GM11168 (cell line): ENCODE results near the gene HBS1L.
"Not testable (repeated sequence)": the region's sequence is repeated elsewhere in the genome, so short reads cannot be mapped to it uniquely, and the experiment has no call there.

Source experiments
- in situ Hi-C: fragments of 300-500 bp; cut with MboI; formaldehyde crosslinking; loops from one replicate; pipeline ENCODE4 v1.12.0; 2022; ENCODE audit warnings: low sequenced_read_pairs; ENCODE audit not compliant: unreplicated experiment

HBS1L gene

GRCh38 chr6:135081966-135082365, 27.3 kb upstream of the HBS1L start:
- in situ Hi-C loops: no loop called here

- in situ Hi-C loops: no loop called here
Observed at GRCh38 chr6:135075018-135075417, 20.4 kb upstream of the HBS1L start.

GRCh38 chr6:135073756-135074393, 19.3 kb upstream of the HBS1L start:
- in situ Hi-C loops: no loop called here

GRCh38 chr6:135073217-135073616, 18.6 kb upstream of the HBS1L start:
- in situ Hi-C loops: no loop called here

- in situ Hi-C loops: no loop called here
Observed at GRCh38 chr6:135072753-135073152, 18.1 kb upstream of the HBS1L start.

GRCh38 chr6:135071541-135071940, 16.9 kb upstream of the HBS1L start:
- in situ Hi-C loops: no loop called here

GRCh38 chr6:135067911-135068310, 13.3 kb upstream of the HBS1L start:
- in situ Hi-C loops: no loop called here

GRCh38 chr6:135066806-135067205, 12.2 kb upstream of the HBS1L start:
- in situ Hi-C loops: no loop called here

GRCh38 chr6:135066397-135066796, 11.8 kb upstream of the HBS1L start:
- in situ Hi-C loops: no loop called here

GRCh38 chr6:135064586-135064985, 10.0 kb upstream of the HBS1L start:
- in situ Hi-C loops: no loop called here

GRCh38 chr6:135063926-135064325, 9.3 kb upstream of the HBS1L start:
- in situ Hi-C loops: no loop called here

GRCh38 chr6:135062735-135063134, 8.1 kb upstream of the HBS1L start:
- in situ Hi-C loops: no loop called here

GRCh38 chr6:135060076-135060475, 5.5 kb upstream of the HBS1L start:
- in situ Hi-C loops: no loop called here

GRCh38 chr6:135058299-135058698, 3.7 kb upstream of the HBS1L start:
- in situ Hi-C loops: not testable (repeated sequence)

GRCh38 chr6:135056632-135057031, 2.0 kb upstream of the HBS1L start:
- in situ Hi-C loops: no loop called here

GRCh38 chr6:135054226-135054568, 425 bp downstream of the HBS1L start:
- in situ Hi-C loops: no loop called here

- in situ Hi-C loops: no loop called here
Observed at GRCh38 chr6:135053406-135053805, 1.2 kb downstream of the HBS1L start.

- in situ Hi-C loops: no loop called here
Observed at GRCh38 chr6:135052939-135053338, 1.7 kb downstream of the HBS1L start.

GRCh38 chr6:135048915-135049314, 5.7 kb downstream of the HBS1L start:
- in situ Hi-C loops: no loop called here

- in situ Hi-C loops: no loop called here
Observed at GRCh38 chr6:135047336-135047735, 7.3 kb downstream of the HBS1L start.

GRCh38 chr6:135046912-135047311, 7.7 kb downstream of the HBS1L start:
- in situ Hi-C loops: no loop called here

- in situ Hi-C loops: no loop called here
Observed at GRCh38 chr6:135044639-135045038, 10.0 kb downstream of the HBS1L start.

GRCh38 chr6:135043846-135044245, 10.8 kb downstream of the HBS1L start:
- in situ Hi-C loops: no loop called here
